OCI-LY3 (cell line): ENCODE data around the gene RAB2B.

ENCODE experiments used
- H2AFZ ChIP-seq: fragments of 200-600, 300-600 bp; shearing (Covaris generic); 2 replicates; pipeline ENCODE4 v1.6.0; 2014; ENCODE audit warnings: antibody characterized with exemption, low read depth, low read length
- H3K27ac ChIP-seq: fragments of 200-600, 300-600 bp; sonication (generic); 2 replicates; pipeline ENCODE4 v1.5.1; 2014; ENCODE audit warnings: mild to moderate bottlenecking, low read length, moderate library complexity, mixed read lengths
- H3K27me3 ChIP-seq: fragments of 200-600, 300-600 bp; sonication (generic); 2 replicates; pipeline ENCODE4 v1.6.1; 2014; ENCODE audit warnings: low read depth, low read length, mixed read lengths
- H3K36me3 ChIP-seq: fragments of 200-600, 300-600 bp; sonication (generic); replicated peaks from 2 replicates; pipeline ENCODE3; 2014; ENCODE audit warnings: low read depth, low read length, mixed read lengths
- H3K4me1 ChIP-seq: fragments of 300-600, 200-600 bp; sonication (generic); 2 replicates; pipeline ENCODE4 v1.6.1; 2014; ENCODE audit warnings: low read length, mixed read lengths
- H3K4me2 ChIP-seq: fragments of 200-600, 300-600 bp; sonication (generic); 2 replicates; pipeline ENCODE4 v1.6.1; 2014; ENCODE audit warnings: low read length, mixed read lengths
- H3K4me3 ChIP-seq: fragments of 300-600, 200-600 bp; sonication (generic); 2 replicates; pipeline ENCODE4 v1.5.1; 2014; ENCODE audit warnings: antibody characterized with exemption, mild to moderate bottlenecking, low read length, moderate library complexity
- H3K79me2 ChIP-seq: fragments of 300-600, 200-600 bp; shearing (Covaris generic); 2 replicates; pipeline ENCODE4 v1.6.1; 2014; ENCODE audit warnings: mild to moderate bottlenecking, low read length, mixed read lengths
- H3K9ac ChIP-seq: fragments of 300-600, 200-600 bp; shearing (Covaris generic); 2 replicates; pipeline ENCODE4 v1.6.0; 2014; ENCODE audit warnings: mild to moderate bottlenecking, low read length, moderate library complexity
- H3K9me3 ChIP-seq: fragments of 200-600, 300-600 bp; shearing (Covaris generic); 2 replicates; pipeline ENCODE4 v1.6.1; 2014; ENCODE audit warnings: low read length, mixed read lengths; ENCODE audit not compliant: insufficient read depth
- H4K20me1 ChIP-seq: fragments of 200-600, 300-600 bp; sonication (generic); 2 replicates; pipeline ENCODE4 v1.6.1; 2016; ENCODE audit warnings: low read length, mixed read lengths; ENCODE audit not compliant: insufficient read depth
- CTCF ChIP-seq: fragments of 200-600, 300-600 bp; sonication (generic); IDR thresholded peaks from 2 replicates; pipeline ENCODE4 v1.5.1; 2014; ENCODE audit warnings: antibody characterized with exemption, low read length, low read depth
- EZH2phosphoT487 ChIP-seq: fragments of 200-600 bp; shearing (Covaris generic); IDR thresholded peaks from 2 replicates; pipeline ENCODE4 v1.6.1; 2018; ENCODE audit warnings: antibody characterized with exemption, mixed run types, low read depth

The RAB2B gene

GRCh38 chr14:21506557-21506956 lies 29.8 kb upstream of the RAB2B start:
- Histone ChIP-seq H3K27me3 (no peaks in the 10 kb centered on the region), H3K27ac (no peak overlapping the region), H2AFZ (no peak overlapping the region), H3K36me3 (peaks cover 31% of the 10 kb centered on the region), H3K4me3 (no peak overlapping the region), H4K20me1 (no peaks in the 10 kb centered on the region), H3K9me3 (no peaks in the 10 kb centered on the region), H3K4me2 (no peak overlapping the region), H3K4me1 (peaks cover 22% of the 10 kb centered on the region), H3K79me2 (peaks cover 67% of the 10 kb centered on the region), H3K9ac (no peak overlapping the region)
- no peak for TF ChIP-seq CTCF
- no peak for TF ChIP-seq EZH2phosphoT487

- no peak overlapping the region for H3K4me3 ChIP-seq
- TF ChIP-seq CTCF (no peak), EZH2phosphoT487 (no peak)
- H4K20me1 ChIP-seq: no peaks in the 10 kb centered on the region
- no peak overlapping the region for H3K9ac ChIP-seq
- H3K4me2 ChIP-seq: peak overlapping the region; percentile 23; the same call in 1 of the 2 replicates
- H3K79me2 ChIP-seq: peaks cover 57% of the 10 kb centered on the region
- H3K9me3 ChIP-seq: no peaks in the 10 kb centered on the region
- H3K4me1 ChIP-seq: peaks cover 20% of the 10 kb centered on the region
- peak overlapping the region; percentile 17; the same call in 1 of the 2 replicates for H3K27ac ChIP-seq
- H3K36me3 ChIP-seq: peaks cover 45% of the 10 kb centered on the region
- no peak overlapping the region for H2AFZ ChIP-seq
- no peaks in the 10 kb centered on the region for H3K27me3 ChIP-seq
These were observed 28.3 kb upstream of the RAB2B start for GRCh38 chr14:21505012-21505553.

GRCh38 chr14:21503376-21503775 lies 26.6 kb upstream of the RAB2B start:
- Histone ChIP-seq H3K4me2 (no peak overlapping the region), H3K36me3 (peaks cover 56% of the 10 kb centered on the region), H3K9me3 (no peaks in the 10 kb centered on the region), H3K9ac (no peak overlapping the region), H3K27ac (no peak overlapping the region), H2AFZ (no peak overlapping the region), H3K4me1 (peaks cover 10% of the 10 kb centered on the region), H3K27me3 (no peaks in the 10 kb centered on the region), H3K4me3 (no peak overlapping the region), H3K79me2 (peaks cover 40% of the 10 kb centered on the region), H4K20me1 (no peaks in the 10 kb centered on the region)
- TF ChIP-seq EZH2phosphoT487 (no peak), CTCF (no peak)

- Histone ChIP-seq H3K79me2 (peaks cover 23% of the 10 kb centered on the region), H3K27me3 (no peaks in the 10 kb centered on the region), H3K36me3 (peaks cover 61% of the 10 kb centered on the region), H2AFZ (no peak overlapping the region), H3K27ac (no peak overlapping the region), H3K9me3 (no peaks in the 10 kb centered on the region), H3K9ac (no peak overlapping the region), H4K20me1 (no peaks in the 10 kb centered on the region), H3K4me3 (no peak overlapping the region), H3K4me1 (peaks cover 10% of the 10 kb centered on the region), H3K4me2 (no peak overlapping the region)
- TF ChIP-seq CTCF (no peak), EZH2phosphoT487 (no peak)
These were observed 24.8 kb upstream of the RAB2B start for GRCh38 chr14:21501568-21501967.
